GM19468 (cell line): ENCODE data around the gene B3GALT5.

Experiments
- ATAC-seq: cut with Tn5 transposase; IDR thresholded peaks from one replicate; pipeline ENCODE4 v1.9.1; 2021; ENCODE audit warnings: mild to moderate bottlenecking, moderate library complexity, moderate number of reproducible peaks; ENCODE audit not compliant: unreplicated experiment; ENCODE audit errors: extremely low read depth

The B3GALT5 gene

DNA sequence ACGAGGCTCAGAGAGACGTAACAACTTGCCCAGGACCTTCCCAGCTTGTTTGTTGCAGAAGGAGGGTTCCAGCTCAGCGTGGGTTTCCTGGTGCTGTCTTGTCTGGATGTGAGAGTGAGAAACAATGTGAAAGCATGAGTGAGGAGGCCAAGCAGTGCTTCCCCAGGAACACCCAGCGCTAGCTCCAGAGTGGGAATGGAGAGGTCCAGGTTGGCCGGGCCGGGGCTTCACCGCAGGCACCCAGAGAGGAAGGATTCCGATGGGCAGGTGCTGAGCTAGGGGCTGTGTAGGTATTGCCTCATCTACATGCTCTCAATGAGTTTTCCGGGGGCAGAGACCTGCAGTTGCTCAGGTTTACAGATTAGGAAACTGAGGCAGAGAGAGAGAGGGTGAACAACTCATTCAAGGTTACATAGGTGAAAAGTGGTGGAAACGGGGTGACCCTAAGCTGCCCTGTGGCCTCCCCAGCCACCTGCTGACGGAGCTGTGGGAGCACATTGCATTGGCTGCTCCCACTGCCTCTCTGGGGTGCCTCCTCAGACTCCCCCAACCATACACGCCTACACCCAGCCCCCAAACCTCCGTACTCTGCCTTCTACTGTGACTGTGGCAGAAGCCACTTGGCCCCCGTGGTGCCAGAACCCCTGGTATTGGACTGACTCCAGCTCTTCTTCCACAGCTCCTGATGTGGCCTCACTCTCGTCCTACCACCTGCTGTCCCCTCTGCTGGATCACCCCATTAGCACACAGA is 51.2 kb downstream of the B3GALT5 start:
- no peak for ATAC-seq

DNA sequence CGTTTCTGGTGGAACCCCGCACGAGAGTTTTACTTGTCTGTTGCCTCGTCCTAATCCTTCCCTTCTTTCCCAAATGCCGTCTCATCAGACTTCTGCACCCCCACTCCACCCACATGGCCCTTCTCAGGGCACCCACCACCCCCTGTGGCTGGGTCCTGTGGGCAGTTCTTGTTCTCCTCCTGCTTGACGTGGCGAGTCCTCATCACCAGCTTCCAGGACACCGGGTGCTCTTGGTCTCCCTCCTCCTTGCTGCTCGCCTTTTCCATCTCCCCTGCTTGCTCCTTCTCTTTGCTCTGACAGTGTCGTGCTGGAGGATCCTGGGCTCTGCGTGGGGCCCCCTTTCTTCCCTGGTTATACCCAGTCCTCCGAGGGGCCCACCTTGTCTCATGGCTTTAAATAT is 51.8 kb downstream of the B3GALT5 start:
- no peak for ATAC-seq

DNA sequence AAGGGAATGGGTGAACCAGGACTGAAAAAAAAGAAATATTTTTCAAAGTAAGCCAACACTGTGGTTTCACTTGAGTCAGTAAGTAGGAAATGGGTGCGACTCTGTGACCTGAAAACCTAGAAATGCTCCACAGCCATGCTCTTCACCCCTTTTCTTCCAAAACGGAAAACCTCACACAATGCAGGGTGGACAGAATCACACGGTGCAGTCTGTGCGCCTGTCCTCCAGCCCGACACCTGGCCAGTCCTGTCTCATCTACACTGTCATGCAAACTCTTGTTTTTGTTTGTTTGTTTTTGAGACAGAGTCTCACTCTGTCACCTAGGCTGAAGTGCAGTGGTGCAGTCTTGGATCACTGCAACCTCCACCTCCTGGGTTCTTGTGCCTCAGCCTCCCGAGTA is 53.3 kb downstream of the B3GALT5 start:
- no peak for ATAC-seq

DNA sequence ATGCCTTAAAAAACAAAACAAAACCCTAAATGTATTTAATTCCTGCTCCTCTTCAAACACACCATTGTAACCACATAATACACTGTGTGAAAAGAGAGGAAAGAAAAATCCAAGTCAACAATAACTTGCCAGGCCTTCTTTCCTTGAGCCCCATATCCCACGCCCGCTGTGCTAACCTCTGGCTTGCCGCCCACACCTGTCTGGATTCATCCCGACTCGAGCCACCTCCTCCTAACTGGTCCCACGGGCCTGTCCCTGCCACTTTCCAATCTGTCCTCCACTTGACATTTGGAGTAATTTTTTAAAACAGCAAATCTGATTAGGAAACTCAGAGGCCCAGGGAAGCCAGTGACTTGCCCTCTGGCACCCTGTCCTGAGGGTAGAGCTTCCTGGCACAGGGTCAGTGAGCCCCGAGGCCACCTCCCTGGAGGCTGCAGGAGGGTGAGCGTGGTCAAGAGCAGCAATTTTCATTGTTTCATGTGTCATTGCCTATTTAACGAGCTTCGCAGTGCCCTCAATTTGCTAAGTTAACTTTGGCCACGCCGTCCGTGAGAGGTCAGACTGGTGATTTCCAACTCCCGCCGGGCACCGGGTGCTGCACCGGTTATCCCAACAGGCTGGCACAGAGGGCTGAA is 54.1 kb downstream of the B3GALT5 start:
- no peak for ATAC-seq

DNA sequence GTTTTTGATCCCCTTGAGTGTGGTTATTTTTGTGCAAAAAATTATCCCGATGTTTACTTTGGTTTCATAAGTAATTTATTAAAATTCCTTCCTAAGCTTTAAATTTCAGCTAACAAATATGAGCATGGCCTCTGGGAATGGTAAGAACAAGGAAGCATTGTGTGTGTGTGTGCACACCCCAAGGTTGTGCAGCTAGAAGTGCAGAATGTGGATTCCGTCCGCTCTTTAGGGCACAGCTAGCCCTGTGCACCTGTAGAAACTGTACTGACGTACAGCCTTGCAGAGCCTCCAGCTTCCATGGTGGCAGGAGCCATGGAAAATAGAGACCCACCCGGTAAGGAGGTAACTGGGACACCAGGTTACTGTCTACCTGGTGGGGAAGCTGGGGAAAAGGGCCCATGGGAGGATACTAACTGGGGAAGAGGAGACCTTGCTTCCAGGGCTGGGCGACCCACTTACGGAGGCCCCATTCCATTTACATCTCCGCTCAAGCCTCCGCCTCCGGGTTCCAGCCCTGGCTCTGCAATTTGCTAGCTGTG is 54.7 kb downstream of the B3GALT5 start:
- ATAC-seq, result no peak

DNA sequence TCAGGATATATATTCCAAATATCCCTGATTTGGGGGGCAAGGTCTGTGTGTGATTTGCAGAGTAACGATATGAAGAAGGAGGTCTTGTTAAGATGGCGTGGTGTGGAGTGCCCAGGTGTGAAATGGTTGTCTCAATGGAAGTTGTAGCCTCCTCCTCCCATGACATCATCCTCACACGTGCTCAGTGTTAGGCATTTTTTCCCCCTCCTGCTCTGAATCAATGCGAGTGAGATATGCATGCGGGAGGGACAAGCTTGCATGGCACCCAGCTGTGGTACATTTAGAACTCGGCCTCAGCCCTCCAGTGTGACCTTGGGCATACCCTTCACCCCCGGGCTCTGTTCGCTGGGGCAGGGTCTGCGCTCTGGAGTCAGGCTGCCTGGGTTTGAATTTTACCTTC is 55.6 kb downstream of the B3GALT5 start:
- ATAC-seq, result no peak

DNA sequence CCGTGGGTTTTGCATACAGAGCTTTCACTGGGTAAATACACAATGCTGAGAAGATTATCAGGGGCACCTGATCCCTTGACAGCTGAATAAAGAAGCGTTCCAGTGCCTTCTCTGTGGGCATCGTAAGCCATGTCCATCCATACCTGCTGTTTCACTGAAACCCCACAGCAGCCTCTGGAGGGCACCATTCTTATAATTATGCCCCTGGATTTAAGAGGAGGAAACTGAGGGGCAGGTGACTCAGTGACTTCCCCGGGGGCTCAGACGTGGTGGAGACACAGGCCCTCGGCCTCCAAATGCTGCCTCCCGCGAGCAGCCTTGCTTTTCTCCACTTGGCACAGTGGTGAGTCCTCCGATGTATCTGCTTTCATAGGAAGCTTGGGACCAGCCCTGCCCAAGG is 56.7 kb downstream of the B3GALT5 start:
- no peak for ATAC-seq

DNA sequence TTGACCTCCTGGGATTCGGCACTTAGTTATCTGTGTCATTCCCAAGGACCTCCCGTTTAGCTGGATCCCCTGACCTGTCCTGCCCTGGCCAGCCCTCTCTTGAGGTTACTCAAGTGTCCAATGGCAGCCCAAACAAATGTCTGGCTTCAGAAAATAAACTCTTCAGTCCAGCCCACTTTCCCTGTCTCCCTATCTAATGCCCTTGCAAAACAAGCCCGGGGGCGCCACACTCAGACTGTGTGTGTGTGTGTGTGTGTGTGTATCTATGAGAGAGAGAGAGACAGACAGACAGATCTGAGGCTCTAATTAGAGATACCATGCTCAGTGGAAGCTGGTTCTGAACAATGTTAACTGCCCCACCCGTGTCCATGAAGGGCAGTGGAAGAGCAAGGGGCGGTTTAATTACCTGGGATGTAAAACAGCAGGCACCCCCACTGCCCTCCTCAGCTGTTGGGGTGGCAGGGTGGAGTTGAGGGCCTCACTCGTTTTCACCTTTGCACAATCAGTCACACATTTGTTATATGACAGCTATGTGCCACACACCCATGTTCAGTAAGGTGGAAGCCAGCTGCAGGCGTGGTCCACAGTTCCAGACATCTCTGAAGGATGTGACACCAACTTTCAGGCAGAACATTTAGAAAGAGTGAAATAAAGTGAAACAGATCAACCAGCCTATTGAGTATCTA is 57.4 kb downstream of the B3GALT5 start:
- ATAC-seq, result no peak

DNA sequence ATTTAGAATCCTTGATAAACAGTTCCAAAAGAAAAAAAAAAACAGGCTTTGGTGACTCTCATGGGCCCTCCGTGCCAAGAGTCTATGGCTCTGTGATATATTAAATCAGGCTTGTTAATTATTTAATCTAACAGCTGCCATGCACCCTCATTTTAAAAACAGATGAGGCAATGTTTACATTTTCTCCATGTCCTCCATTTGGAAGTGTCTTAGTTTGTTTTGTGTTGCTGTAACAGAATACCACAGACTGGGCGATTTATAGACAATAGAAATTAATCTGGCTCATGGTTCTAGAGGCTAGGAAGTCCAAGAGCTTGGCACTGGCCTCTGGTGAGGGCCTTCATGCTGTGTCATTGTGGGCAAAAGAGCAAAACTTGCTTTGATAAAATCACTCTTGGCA is 58.0 kb downstream of the B3GALT5 start:
- ATAC-seq, result no peak

DNA sequence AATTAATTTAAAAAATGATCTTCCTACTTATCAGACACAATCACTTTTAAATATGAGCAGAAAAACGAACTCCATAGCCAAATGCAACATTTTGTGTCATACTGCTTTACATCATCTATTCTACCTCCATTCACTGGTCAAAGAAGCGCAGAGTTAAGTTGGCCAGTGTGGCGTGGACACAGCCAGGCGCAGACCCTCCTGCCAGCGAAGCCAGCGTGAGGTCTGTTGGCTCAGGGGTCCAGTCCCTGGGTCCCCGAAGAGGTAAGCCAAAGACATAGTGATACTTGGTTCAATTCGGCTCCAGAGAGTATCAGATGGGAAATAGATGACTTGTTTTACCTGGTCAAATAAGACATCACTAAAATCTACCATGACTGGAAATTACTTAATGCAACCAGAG is 59.2 kb downstream of the B3GALT5 start:
- ATAC-seq, result no peak

DNA sequence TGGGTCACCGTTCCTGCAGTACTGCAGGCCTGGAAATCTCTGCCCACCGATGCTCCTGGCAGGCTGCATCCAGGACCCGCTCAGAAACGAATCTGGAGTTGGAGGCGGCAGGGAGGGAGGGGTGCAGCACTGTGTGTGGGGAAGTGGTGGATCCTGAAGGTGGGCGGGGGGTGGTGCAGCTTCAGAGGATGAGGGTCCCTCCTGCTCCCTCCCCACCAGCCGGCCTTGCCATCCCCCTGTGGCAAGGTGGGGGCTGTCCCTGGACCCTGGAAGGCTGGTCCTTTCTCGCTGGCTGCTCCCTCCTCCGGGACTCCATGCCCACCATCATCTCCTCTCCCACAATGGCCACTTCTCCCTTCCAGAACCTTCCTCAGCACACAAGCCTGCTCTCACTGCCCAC is 60.4 kb downstream of the B3GALT5 start:
- no peak for ATAC-seq

DNA sequence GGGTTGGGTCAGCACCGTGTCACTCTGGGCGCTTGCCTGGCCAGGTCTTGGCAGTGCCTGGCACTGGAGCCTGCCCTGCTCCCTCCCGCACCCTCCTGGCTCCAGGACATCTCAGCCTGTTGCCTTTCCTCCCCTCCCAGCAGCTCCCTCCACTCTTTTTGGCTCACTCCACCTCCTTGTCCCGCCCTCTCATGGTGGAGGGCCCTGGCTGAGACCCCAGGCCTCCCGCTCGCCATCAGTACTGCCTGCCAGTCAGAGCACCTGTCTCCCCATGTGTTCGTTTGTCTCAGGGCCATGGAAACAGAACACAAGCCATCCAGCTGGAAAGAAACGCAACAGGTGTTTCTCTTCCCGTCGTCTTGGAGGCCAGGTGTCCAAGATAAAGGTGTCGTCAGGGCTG is 61.0 kb downstream of the B3GALT5 start:
- no peak for ATAC-seq

DNA sequence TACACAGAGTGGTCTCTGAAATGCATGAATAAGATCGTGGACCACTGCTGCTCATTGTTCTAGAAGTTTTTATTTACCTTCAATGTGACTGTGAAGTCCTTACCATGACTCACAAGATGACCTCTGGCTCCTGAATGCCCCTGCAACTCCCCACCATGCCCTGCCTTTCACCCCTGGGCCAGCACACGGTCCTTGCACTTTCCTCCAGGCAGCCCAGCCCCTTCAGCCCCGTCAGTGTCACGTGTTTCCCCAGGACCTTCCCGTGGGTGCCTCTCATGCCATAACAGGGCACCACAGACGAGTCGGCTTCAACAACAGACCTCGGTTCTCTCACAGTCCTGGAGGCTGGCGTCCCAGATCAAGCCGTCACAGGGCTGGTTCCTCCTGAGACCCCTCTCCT is 62.1 kb downstream of the B3GALT5 start:
- ATAC-seq, result no peak

DNA sequence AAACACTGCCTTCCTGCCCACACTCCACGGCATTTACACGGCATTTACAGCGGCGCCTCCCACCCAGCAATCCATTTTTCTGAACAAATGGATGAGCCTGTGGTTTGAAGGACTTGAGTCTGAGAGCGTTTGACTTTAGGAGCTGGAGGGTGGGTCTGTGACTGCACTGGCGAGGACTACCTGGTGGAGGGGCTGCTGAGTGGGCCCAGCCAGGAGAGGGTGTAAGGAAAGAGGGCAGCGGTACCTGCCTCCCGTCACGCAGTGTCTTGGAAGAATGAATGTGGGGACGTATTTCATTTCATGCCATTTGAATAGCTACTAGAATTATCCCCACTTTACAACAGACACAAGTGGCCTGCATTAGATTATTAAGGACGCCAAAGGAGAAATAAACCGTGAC is 62.9 kb downstream of the B3GALT5 start:
- ATAC-seq, result no peak

DNA sequence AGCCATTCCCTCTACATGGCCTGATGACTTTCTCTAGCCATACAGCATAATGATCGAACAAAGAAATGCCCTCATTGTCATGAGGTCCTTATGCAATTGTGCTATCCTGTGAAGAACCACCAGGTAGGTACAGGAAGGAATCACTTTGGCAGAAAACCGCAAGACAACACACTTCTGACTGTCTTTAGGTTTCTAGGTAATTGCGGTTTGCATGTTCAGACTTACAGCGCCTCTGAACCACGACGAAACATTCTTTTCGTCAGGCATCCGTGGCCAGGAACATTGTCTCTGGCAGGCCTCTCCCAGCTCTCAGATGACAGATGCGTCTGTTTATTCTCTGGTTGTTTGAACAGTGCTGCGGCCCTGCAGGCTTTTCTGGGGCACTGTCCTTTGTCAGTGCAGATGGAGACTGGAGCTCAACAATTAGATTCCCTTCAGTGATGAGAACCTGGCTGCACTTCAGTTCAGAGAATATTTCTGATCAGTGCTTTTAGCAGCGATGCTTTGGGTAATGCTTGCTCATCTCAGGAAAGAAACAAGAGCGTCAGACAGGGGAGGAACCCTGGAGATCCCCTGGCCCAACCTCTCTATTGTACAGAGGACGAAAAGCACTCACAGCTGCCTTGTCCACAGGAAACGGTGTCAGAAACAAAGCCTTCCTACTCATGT is 63.4 kb downstream of the B3GALT5 start:
- no peak for ATAC-seq

DNA sequence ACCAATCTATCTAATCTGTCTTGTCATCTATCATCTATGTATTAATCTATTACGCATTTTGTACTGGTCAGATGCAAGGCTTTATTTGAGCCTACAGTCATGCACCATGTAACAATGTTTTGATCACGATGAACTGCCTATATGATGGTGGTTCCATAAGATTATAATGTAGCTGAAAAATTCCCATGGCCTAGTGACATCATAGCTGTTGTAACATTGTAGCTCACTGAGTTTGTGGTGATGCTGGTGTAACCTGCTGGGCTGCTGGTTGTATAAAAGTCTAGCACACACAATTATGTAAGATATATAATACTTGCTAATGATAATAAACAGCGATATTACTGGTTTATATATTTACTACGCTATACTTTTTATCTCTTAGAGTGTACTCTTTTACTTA is 67.5 kb downstream of the B3GALT5 start:
- no peak for ATAC-seq

DNA sequence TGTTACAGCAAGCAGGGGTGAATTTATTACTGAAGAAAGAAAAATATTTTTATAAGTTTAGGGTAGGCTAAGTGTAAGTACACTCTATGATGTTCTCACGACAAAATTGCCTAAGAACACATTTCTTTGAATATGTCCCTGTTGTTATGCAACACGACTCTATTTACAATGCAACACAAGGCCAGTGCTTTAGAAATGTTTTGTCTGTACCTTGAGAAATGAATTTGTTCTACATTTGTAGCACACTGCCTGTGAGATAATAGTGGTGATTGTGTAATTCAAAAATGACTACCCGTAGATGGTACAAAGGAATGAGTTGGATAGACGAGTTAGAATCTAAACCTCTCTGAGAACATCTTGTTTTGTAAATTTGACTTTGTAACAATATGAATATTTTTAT is 68.5 kb downstream of the B3GALT5 start:
- no peak for ATAC-seq

DNA sequence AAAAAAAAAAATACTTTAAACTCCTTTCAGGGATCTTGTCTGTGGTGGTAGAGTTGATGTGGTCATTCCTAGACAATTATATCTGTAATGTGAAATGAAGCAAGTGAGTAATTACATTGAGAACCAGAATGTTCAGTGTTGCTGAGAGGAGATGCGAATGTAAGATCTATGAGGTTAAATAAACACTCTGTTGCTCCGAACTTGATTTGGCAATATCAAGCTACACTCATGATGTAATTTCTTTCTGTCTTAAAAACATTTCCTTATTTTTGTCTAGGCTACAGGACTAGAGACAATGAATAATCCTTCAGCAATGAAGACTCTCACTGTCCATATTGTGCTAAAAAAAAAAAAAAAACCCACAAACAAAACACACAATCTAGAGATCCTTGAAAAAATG is 69.1 kb downstream of the B3GALT5 start:
- no peak for ATAC-seq

DNA sequence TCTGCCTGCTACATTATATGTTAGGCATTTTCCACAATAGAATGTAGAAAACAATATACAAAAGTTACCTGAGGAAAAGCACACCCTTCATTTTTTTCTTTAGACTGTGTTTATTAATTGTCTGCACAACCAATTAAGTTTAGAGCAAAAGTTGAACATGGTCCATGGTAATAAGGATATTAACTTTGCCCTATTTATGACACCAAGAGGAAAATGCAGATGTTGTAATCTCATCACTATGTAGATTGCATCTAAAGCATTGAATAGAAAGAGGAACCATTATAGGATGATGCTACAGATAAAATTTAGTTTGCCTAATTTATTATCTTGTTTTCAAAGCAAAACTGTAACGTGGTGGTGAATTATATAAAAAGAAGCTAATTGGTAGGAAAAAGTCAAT is 72.5 kb downstream of the B3GALT5 start:
- ATAC-seq, result no peak

DNA sequence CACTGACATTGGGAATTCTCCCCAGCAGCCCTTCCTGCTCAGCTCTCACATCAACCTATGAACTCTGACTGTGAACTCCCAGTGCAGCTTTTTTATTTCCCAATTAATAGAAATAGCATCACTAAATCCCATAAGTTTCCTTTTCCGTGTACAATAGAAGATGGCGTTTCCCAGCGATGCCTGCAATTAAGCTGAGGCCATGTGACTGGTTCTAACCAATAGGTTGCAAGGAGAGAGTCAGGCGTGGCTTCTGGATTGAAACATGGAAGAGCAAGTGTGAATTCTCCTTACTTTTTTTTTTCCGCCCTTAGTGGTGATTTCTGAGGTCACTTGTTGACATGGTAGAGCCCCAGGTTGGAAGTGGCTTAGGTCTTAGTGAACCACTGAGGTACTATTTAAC is 73.3 kb downstream of the B3GALT5 start:
- ATAC-seq, result no peak
